ENCODE measurements around the gene TMEM248. TPM values are rescaled to one million over a fixed set of nuclear protein-coding genes. Genes with fewer than 3 reads are reported as not detected.
"Not testable (repeated sequence)": the region's sequence is repeated elsewhere in the genome, so short reads cannot be mapped to it uniquely, and the experiment has no call there.

TMEM248 gene
- total and polyA plus RNA-seq, 2 of the 8 experiments (the other 6 are each of a cell fraction or from before 2014, with no cell fraction given) = 63.6 to 126 TPM

- not testable (repeated sequence) for H3K18ac ChIP-seq (ENCODE audit: extremely low read depth, low read length); H4K8ac ChIP-seq (ENCODE audit: extremely low read depth, insufficient read depth, low read length); H3K23me2 ChIP-seq (ENCODE audit: low read depth, low read length); H3K9ac ChIP-seq (replicated peaks in 1 of 4; ENCODE audit: extremely low read depth in 1 of 4, low read depth in 3 of 4, low read length in 3 of 4); H2BK20ac ChIP-seq (ENCODE audit: low read length); H2BK120ac ChIP-seq (replicated peaks; ENCODE audit: low read depth, low read length); H2BK12ac ChIP-seq (ENCODE audit: low read depth, low read length); H4K91ac ChIP-seq (replicated peaks; ENCODE audit: insufficient read length, low read length); H3K27me3 ChIP-seq (replicated peaks in 1 of 4; ENCODE audit: control insufficient read depth in 3 of 4, extremely low read depth in 1 of 4, insufficient read depth in 3 of 4, low read length in 3 of 4); H3K23ac ChIP-seq (ENCODE audit: insufficient read length); H4K5ac ChIP-seq (ENCODE audit: insufficient read length, low read depth, low read length); H3K4me2 ChIP-seq (ENCODE audit: insufficient read depth in 1 of 2, low read depth in 2 of 2, low read length in 2 of 2); H2AFZ ChIP-seq (ENCODE audit: low read length); H2AK5ac ChIP-seq (ENCODE audit: low read depth, low read length); H3K79me1 ChIP-seq (ENCODE audit: low read depth, low read length); H2BK15ac ChIP-seq (ENCODE audit: low read length); H3K14ac ChIP-seq (ENCODE audit: insufficient read length); H4K20me1 ChIP-seq (replicated peaks in 1 of 2; ENCODE audit: control insufficient read depth in 1 of 2, insufficient read depth in 2 of 2, low read length in 2 of 2); H3K4me3 ChIP-seq (ENCODE audit: extremely low read depth in 1 of 4, insufficient read depth in 2 of 4, low read depth in 3 of 4, low read length in 4 of 4); DNase-seq (ENCODE audit: low read depth in 1 of 2, low spot score in 2 of 2); H3K79me2 ChIP-seq (ENCODE audit: control insufficient read depth in 1 of 2, insufficient read depth in 2 of 2, low read length in 2 of 2); H3K4ac ChIP-seq (replicated peaks; ENCODE audit: insufficient read length, low read depth, low read length); H3K9me3 ChIP-seq (ENCODE audit: insufficient read depth in 2 of 2, low read depth in 1 of 2, low read length in 1 of 2); H2BK5ac ChIP-seq (ENCODE audit: low read depth, low read length); H3K27ac ChIP-seq (ENCODE audit: low read depth, low read length); H3K36me3 ChIP-seq (ENCODE audit: control insufficient read depth in 2 of 4, insufficient read depth in 4 of 4, low read length in 3 of 4); H3K56ac ChIP-seq (replicated peaks; ENCODE audit: insufficient read length, low read depth, low read length); H3K4me1 ChIP-seq (replicated peaks in 1 of 4; ENCODE audit: control insufficient read depth in 3 of 4, insufficient read depth in 4 of 4, low read length in 3 of 4); FAIRE-seq
- ChIA-PET POLR2A (ENCODE audit: partially characterized antibody) (interaction anchor here (0.7 kb wide), 1 partner anchor 809 kb away, joined by 3 read pairs; no protein-coding TSS in a partner anchor), CTCF (ENCODE audit: partially characterized antibody) (interaction anchor here (1.6 kb wide), 2 partner anchors 11 to 14 kb away, joined by 3 read pairs; no protein-coding TSS in a partner anchor)
- 91% methylated on average over 6 of the region's 6 CpGs; no CpG with 5 or more reads in 1 of the 2 experiments for WGBS, 2 experiments (ENCODE audit: extremely low coverage in 1 of 2, insufficient coverage in 1 of 2, insufficient read length in 1 of 2, insufficient replicate concordance in 2 of 2, low coverage in 1 of 2, low lambda C conversion rate in 2 of 2, missing lambda C conversion rate in 1 of 2)
Observed at GRCh38 chr7:66880577-66880976, 40.4 kb upstream of the TMEM248 start.

Measured in H1 (cell line).